ENCODE data around the gene PATE1. TPM values are rescaled to one million over a fixed set of nuclear protein-coding genes. Genes with fewer than 3 reads are reported as not detected.

Gene PATE1
- total and polyA plus RNA-seq, 10 of the 15 experiments (the other 5 are each of a cell fraction or from before 2014, with no cell fraction given) = not detected

DNA sequence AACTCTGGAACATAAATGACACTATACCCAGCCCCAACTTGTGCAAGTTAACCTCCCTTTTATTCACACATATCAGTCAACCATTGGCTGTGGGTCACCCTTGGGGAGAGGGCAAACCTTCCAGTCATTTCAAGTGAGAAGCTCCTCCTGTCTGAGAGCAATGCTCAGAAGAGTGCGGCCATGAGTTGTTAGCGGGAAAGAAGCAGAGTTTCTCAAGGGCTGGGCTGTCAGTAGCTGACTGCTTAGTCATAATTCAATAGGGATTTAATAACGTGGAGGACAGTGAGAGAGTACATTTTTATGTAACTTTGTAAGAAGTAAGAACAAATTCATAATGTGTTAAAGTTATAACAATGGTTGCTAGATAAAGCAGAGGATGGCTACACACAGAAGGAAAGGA is 27.4 kb downstream of the PATE1 start:
- TF ChIP-seq, protein P1, sequence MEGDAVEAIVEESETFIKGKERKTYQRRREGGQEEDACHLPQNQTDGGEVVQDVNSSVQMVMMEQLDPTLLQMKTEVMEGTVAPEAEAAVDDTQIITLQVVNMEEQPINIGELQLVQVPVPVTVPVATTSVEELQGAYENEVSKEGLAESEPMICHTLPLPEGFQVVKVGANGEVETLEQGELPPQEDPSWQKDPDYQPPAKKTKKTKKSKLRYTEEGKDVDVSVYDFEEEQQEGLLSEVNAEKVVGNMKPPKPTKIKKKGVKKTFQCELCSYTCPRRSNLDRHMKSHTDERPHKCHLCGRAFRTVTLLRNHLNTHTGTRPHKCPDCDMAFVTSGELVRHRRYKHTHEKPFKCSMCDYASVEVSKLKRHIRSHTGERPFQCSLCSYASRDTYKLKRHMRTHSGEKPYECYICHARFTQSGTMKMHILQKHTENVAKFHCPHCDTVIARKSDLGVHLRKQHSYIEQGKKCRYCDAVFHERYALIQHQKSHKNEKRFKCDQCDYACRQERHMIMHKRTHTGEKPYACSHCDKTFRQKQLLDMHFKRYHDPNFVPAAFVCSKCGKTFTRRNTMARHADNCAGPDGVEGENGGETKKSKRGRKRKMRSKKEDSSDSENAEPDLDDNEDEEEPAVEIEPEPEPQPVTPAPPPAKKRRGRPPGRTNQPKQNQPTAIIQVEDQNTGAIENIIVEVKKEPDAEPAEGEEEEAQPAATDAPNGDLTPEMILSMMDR (IDR thresholded peaks at IDR 0.05 in 2 of 3, conservative IDR thresholded peaks at IDR 0.05 in 1 of 3; ENCODE audit: control insufficient read depth in 2 of 3, extremely low read depth in 1 of 3, insufficient read depth in 1 of 3, low read depth in 3 of 3, low read length in 3 of 3) = no peak
- TF ChIP-seq NFIC (IDR thresholded peaks at IDR 0.05; ENCODE audit: low read depth, low read length) (no peak), CREM (IDR thresholded peaks at IDR 0.05; ENCODE audit: low read depth) (no peak)
- Histone ChIP-seq H3K36me3 (ENCODE audit: control insufficient read depth in 2 of 2, insufficient read depth in 2 of 2, low read length in 1 of 2) (no peaks in the 10 kb centered on the region), H4K20me1 (ENCODE audit: control insufficient read depth, insufficient read depth) (no peaks in the 10 kb centered on the region), H3K27ac (ENCODE audit: control insufficient read depth, insufficient read depth) (no peak overlapping the region), H3K79me2 (ENCODE audit: control insufficient read depth, insufficient read depth, low read length) (no peaks in the 10 kb centered on the region), H3K4me3 (no peak overlapping the region), H3K9me3 (replicated peaks; ENCODE audit: control insufficient read depth, insufficient read depth, low read length) (no peaks in the 10 kb centered on the region), H3K9ac (ENCODE audit: control insufficient read depth, insufficient read depth, low read length) (no peak overlapping the region), H3K4me1 (ENCODE audit: control insufficient read depth, insufficient read depth, low read length) (no peaks in the 10 kb centered on the region), H2AFZ (ENCODE audit: control insufficient read depth, low read depth, low read length) (no peak overlapping the region), H3K27me3 (replicated peaks in 1 of 2; ENCODE audit: control insufficient read depth in 2 of 2, insufficient read depth in 2 of 2, low read length in 1 of 2) (peaks cover 0 to 3% of the 10 kb centered on the region in 2 experiments; a peak in 2 of 4 replicates), H3K4me2 (ENCODE audit: control insufficient read depth, insufficient read depth) (no peak overlapping the region)
- RAD21 ChIA-PET (ENCODE audit: unreplicated experiment) = no interaction called here
- CTCF ChIA-PET = no interaction called here
- SMC1A ChIA-PET (ENCODE audit: uncharacterized antibody, unreplicated experiment) = no interaction called here
- 31% methylated on average over 3 of the region's 3 CpGs for WGBS (ENCODE audit: insufficient coverage, insufficient replicate concordance, low lambda C conversion rate, missing lambda C conversion rate)
- POLR2A ChIA-PET = no interaction called here
- no peak for DNase-seq (ENCODE audit: low read depth, low spot score)
- in situ Hi-C loops (cut with MboI) (no loop called here), intact Hi-C loops (cut with micrococcal nuclease; ENCODE audit: unreplicated experiment) (no loop called here)
- no peak for ATAC-seq
- BruUV-seq (replicated peaks) = no TSS peak
- no peak for FAIRE-seq

DNA sequence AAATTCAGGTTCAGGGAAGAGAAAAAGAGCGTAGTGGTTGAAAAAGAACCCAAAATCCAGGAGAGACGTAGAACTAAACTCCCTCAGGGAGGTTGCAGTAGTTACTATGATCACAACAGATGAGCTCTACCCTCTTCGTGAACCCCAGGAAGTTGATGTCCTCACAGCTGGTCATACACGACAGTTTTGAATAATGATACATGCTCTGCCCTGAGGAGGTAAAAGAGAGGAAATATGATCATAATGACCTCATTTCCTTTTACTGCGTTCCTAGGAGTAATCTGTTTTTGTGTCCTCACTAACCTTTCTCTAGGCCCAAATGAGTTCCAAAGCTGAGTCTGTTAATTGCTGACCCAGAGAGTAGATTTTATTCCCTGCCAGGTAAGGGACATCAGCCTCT is 31.2 kb downstream of the PATE1 start:
- Histone ChIP-seq H4K20me1 (ENCODE audit: control insufficient read depth, insufficient read depth) (no peaks in the 10 kb centered on the region), H3K27ac (ENCODE audit: control insufficient read depth, insufficient read depth) (no peak overlapping the region), H3K4me2 (ENCODE audit: control insufficient read depth, insufficient read depth) (no peak overlapping the region), H3K4me3 (no peak overlapping the region), H3K27me3 (replicated peaks in 1 of 2; ENCODE audit: control insufficient read depth in 2 of 2, insufficient read depth in 2 of 2, low read length in 1 of 2) (no peaks in the 10 kb centered on the region; a peak in 1 of 4 replicates), H3K9ac (ENCODE audit: control insufficient read depth, insufficient read depth, low read length) (no peak overlapping the region), H3K4me1 (ENCODE audit: control insufficient read depth, insufficient read depth, low read length) (no peaks in the 10 kb centered on the region), H3K9me3 (replicated peaks; ENCODE audit: control insufficient read depth, insufficient read depth, low read length) (no peaks in the 10 kb centered on the region), H3K36me3 (ENCODE audit: control insufficient read depth in 2 of 2, insufficient read depth in 2 of 2, low read length in 1 of 2) (no peaks in the 10 kb centered on the region), H2AFZ (ENCODE audit: control insufficient read depth, low read depth, low read length) (no peak overlapping the region), H3K79me2 (ENCODE audit: control insufficient read depth, insufficient read depth, low read length) (no peaks in the 10 kb centered on the region)
- TF ChIP-seq, protein P2, sequence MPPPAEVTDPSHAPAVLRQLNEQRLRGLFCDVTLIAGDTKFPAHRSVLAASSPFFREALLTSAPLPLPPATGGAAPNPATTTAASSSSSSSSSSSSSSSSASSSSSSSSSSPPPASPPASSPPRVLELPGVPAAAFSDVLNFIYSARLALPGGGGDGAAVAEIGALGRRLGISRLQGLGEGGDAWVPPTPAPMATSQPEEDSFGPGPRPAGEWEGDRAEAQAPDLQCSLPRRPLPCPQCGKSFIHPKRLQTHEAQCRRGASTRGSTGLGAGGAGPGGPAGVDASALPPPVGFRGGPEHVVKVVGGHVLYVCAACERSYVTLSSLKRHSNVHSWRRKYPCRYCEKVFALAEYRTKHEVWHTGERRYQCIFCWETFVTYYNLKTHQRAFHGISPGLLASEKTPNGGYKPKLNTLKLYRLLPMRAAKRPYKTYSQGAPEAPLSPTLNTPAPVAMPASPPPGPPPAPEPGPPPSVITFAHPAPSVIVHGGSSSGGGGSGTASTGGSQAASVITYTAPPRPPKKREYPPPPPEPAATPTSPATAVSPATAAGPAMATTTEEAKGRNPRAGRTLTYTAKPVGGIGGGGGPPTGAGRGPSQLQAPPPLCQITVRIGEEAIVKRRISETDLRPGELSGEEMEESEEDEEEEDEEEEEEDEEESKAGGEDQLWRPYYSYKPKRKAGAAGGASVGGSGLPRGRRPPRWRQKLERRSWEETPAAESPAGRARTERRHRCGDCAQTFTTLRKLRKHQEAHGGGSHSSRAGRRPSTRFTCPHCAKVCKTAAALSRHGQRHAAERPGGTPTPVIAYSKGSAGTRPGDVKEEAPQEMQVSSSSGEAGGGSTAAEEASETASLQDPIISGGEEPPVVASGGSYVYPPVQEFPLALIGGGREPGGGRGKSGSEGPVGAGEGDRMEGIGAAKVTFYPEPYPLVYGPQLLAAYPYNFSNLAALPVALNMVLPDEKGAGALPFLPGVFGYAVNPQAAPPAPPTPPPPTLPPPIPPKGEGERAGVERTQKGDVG (CRISPR knock-in tag; IDR thresholded peaks at IDR 0.05) = no peak
- ChIA-PET POLR2A (interaction anchor here (0.5 to 0.6 kb wide), 2 partner anchors 257 to 267 kb away, joined by 3 read pairs; no protein-coding TSS in a partner anchor), SMC1A (ENCODE audit: uncharacterized antibody, unreplicated experiment) (no interaction called here), RAD21 (ENCODE audit: unreplicated experiment) (no interaction called here), CTCF (no interaction called here)
- no peak for ATAC-seq
- FAIRE-seq = no peak
- in situ Hi-C loops (cut with MboI) (no loop called here), intact Hi-C loops (cut with micrococcal nuclease; ENCODE audit: unreplicated experiment) (no loop called here)
- DNase-seq (ENCODE audit: low read depth, low spot score) = no peak
- no TSS peak for BruUV-seq (replicated peaks)
- 14% methylated on average over 5 of the region's 5 CpGs for WGBS (ENCODE audit: insufficient coverage, insufficient replicate concordance, low lambda C conversion rate, missing lambda C conversion rate)

Data from GM12878 (cell line).